Peyer's patch (tissue), 4 donors: ENCODE results near the gene S1PR5. TPM values are rescaled to one million over a fixed set of nuclear protein-coding genes. Genes with fewer than 3 reads are reported as not detected.

Source experiments
- DNase-seq, 3 donors: peaks; one replicate each; pipeline ENCODE4 v3.0.0-alpha.2; 2017 to 2019
- H3K27ac ChIP-seq, 4 donors: fragments of 200-600 bp; sonication (generic); one replicate each; pipeline ENCODE4 v1.5.1; 2016 to 2019
- H3K27me3 ChIP-seq, 2 donors: fragments of 200-600 bp; sonication (generic); one replicate each; pipeline ENCODE4 v1.5.1; 2019
- H3K36me3 ChIP-seq, 3 donors: fragments of 200-600 bp; sonication (generic); one replicate each; pipeline ENCODE4 v1.5.1; 2016 to 2019
- H3K4me1 ChIP-seq, 4 donors: fragments of 200-600 bp; sonication (generic); one replicate each; pipeline ENCODE4 v1.5.1; 2016 to 2019
- H3K4me3 ChIP-seq, 4 donors: fragments of 200-600 bp; sonication (generic); 1 replicate in 3 of 4; 2 replicates in 1 of 4; pipeline ENCODE4 v1.5.1; 2016 to 2019; ENCODE audit warnings: mild to moderate bottlenecking in 1 of 4
- H3K9me3 ChIP-seq, 4 donors: fragments of 200-600 bp; sonication (generic); one replicate each; pipeline ENCODE4 v1.5.1; 2016 to 2019; ENCODE audit warnings: mild to moderate bottlenecking in 1 of 4
- CTCF ChIP-seq, 6 experiments: fragments of 450-650 bp in 4 of 6; fragments of 200-600 bp in 2 of 6; sonication (generic) in 1 of 6; IDR thresholded peaks; one replicate each; pipeline ENCODE4 v1.5.1; 2017 to 2019; ENCODE audit warnings: antibody characterized with exemption in 6 of 6, mild to moderate bottlenecking in 3 of 6, moderate library complexity in 1 of 6
- POLR2A ChIP-seq, 2 donors: fragments of 450-650 bp; IDR thresholded peaks; one replicate each; pipeline ENCODE4 v1.5.1; 2017; ENCODE audit warnings: antibody characterized with exemption in 2 of 2, mild to moderate bottlenecking in 2 of 2, moderate library complexity in 2 of 2
- total RNA-seq, 4 donors: library from RNA; depleted of rRNA; stranded (reverse); fragments of >200 nt; gene quantifications; one replicate each; pipeline ENCODE4 v1.1.0, GENCODE V29; 2016

Gene S1PR5
- total RNA-seq, 4 donors from 2014 or later = not detected

GRCh38 chr19:10505583-10506229 lies 11.5 kb downstream of the S1PR5 start:
- no peak for TF ChIP-seq POLR2A (IDR thresholded peaks at IDR 0.05)
- peak; percentile 47 to 79 (median 76) for TF ChIP-seq CTCF (IDR thresholded peaks at IDR 0.05)
- H3K27ac ChIP-seq = no peak overlapping the region
- no peaks in the 10 kb centered on the region for H3K27me3 ChIP-seq
- no peak overlapping the region for H3K4me3 ChIP-seq
- peaks cover 0 to 17% (median 5%) of the 10 kb centered on the region in 4 donors for H3K4me1 ChIP-seq
- no peaks in the 10 kb centered on the region for H3K36me3 ChIP-seq
- no peaks in the 10 kb centered on the region for H3K9me3 ChIP-seq
- DNase-seq = peak; percentile 73 to 91 (median 82)

- no peaks in the 10 kb centered on the region for H3K9me3 ChIP-seq
- peak; percentile 36 to 70 (median 64) for DNase-seq
- peaks cover 0 to 42% (median 11%) of the 10 kb centered on the region in 4 donors for H3K4me1 ChIP-seq
- TF ChIP-seq POLR2A (IDR thresholded peaks at IDR 0.05) (no peak), CTCF (IDR thresholded peaks at IDR 0.05) (no peak)
- peak within 1 kb of the TSS; percentile 79 to 100 (median 96) for H3K4me3 ChIP-seq
- peaks cover 0 to 10% (median 0%) of the 10 kb centered on the region in 3 donors for H3K36me3 ChIP-seq
- H3K27me3 ChIP-seq = no peaks in the 10 kb centered on the region
- H3K27ac ChIP-seq = peak within 1 kb of the TSS; percentile 97 to 99 (median 98)
Observed at GRCh38 chr19:10503002-10503789, 14.1 kb downstream of the S1PR5 start, which contains the start of gene KEAP1. Gene KEAP1 (minus strand): TSS chr19:10503356. CDS start chr19:10500033, 3,323 bp downstream.

- Histone ChIP-seq H3K27ac (peak overlapping the region; percentile 97 to 99 (median 98)), H3K36me3 (peaks cover 0 to 11% (median 0%) of the 10 kb centered on the region in 3 donors), H3K4me3 (peak overlapping the region; percentile 79 to 100 (median 96)), H3K4me1 (peaks cover 0 to 48% (median 11%) of the 10 kb centered on the region in 4 donors), H3K27me3 (no peaks in the 10 kb centered on the region), H3K9me3 (no peaks in the 10 kb centered on the region)
- DNase-seq = peak; percentile 89 to 97 (median 92)
- peak; percentile 61 to 70 for TF ChIP-seq POLR2A (IDR thresholded peaks at IDR 0.05)
- TF ChIP-seq CTCF (IDR thresholded peaks at IDR 0.05) = peak in 2 of 6 experiments; percentile 13 to 27
Observed at GRCh38 chr19:10502524-10503001, 14.7 kb downstream of the S1PR5 start.

GRCh38 chr19:10501971-10502523 lies 15.2 kb downstream of the S1PR5 start:
- Histone ChIP-seq H3K4me3 (peak overlapping the region; percentile 79 to 100 (median 96)), H3K9me3 (no peaks in the 10 kb centered on the region), H3K27ac (peak overlapping the region; percentile 97 to 99 (median 98)), H3K27me3 (no peaks in the 10 kb centered on the region), H3K4me1 (peaks cover 0 to 53% (median 11%) of the 10 kb centered on the region in 4 donors), H3K36me3 (peaks cover 0 to 15% (median 0%) of the 10 kb centered on the region in 3 donors)
- no peak for TF ChIP-seq POLR2A (IDR thresholded peaks at IDR 0.05)
- peak; percentile 59 to 86 (median 86) for DNase-seq

GRCh38 chr19:10500247-10500592 lies 17.0 kb downstream of the S1PR5 start:
- Histone ChIP-seq H3K36me3 (peaks cover 0 to 31% (median 0%) of the 10 kb centered on the region in 3 donors), H3K27me3 (no peaks in the 10 kb centered on the region), H3K4me3 (no peak overlapping the region), H3K27ac (peak overlapping the region in 1 of 4 donors; percentile 53), H3K9me3 (no peaks in the 10 kb centered on the region), H3K4me1 (peaks cover 0 to 48% (median 11%) of the 10 kb centered on the region in 4 donors)
- no peak for DNase-seq
- TF ChIP-seq POLR2A (IDR thresholded peaks at IDR 0.05) (no peak), CTCF (IDR thresholded peaks at IDR 0.05) (no peak)
